ENCODE results near the gene RCAN2. TPM values are rescaled to one million over a fixed set of nuclear protein-coding genes. Genes with fewer than 3 reads are reported as not detected.

RCAN2 gene
- total and polyA plus RNA-seq, 7 donors, result 5.0 to 22.7 (median 9.1) TPM

- Histone ChIP-seq H3K27ac (no peak overlapping the region), H3K9me3 (no peaks in the 10 kb centered on the region), H3K4me3 (no peak overlapping the region), H3K27me3 (no peaks in the 10 kb centered on the region), H3K4me1 (no peaks in the 10 kb centered on the region), H3K36me3 (no peaks in the 10 kb centered on the region)
- 76 to 81% methylated on average over 5 of the region's 5 CpGs for WGBS, 2 donors
- DNase-seq, result no peak
- no peak for TF ChIP-seq POLR2A (IDR thresholded peaks at IDR 0.05)
- TF ChIP-seq EP300 (IDR thresholded peaks at IDR 0.05), result no peak
- no peak for TF ChIP-seq CTCF (IDR thresholded peaks at IDR 0.05)
- no peak for TF ChIP-seq POLR2AphosphoS5 (IDR thresholded peaks at IDR 0.05)
- intact Hi-C loops (cut with DNase I), result no loop called here
These were observed 247.5 kb downstream of the RCAN2 start for GRCh38 chr6:46243754-46244153.

DNA sequence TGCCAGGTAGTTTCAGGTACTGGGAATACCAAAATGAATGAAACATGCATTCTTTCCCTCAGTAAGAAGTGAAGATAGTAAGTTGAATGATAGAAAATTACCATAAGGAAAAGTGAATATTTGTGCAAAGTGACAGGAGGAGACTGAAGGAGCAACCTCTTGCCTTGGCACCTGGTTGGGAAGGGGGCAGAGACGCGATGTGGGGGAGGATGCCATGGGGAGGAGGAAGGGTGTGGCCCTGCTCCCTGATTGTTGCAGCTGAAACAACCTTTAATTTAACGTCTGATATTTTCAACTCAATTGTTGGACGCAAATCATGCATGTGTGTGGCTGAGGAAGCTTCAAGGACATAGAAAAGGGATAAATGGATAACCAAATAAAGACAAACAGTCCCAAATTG lies 248.3 kb downstream of the RCAN2 start:
- H3K27ac ChIP-seq, result no peak overlapping the region
- H3K9me3 ChIP-seq, result no peaks in the 10 kb centered on the region
- no peaks in the 10 kb centered on the region for H3K36me3 ChIP-seq
- no peaks in the 10 kb centered on the region for H3K4me1 ChIP-seq
- no peak for TF ChIP-seq CTCF (IDR thresholded peaks at IDR 0.05)
- TF ChIP-seq POLR2AphosphoS5 (IDR thresholded peaks at IDR 0.05), result no peak
- TF ChIP-seq EP300 (IDR thresholded peaks at IDR 0.05), result no peak
- no peak for TF ChIP-seq POLR2A (IDR thresholded peaks at IDR 0.05)
- no peak overlapping the region for H3K4me3 ChIP-seq
- intact Hi-C loops (cut with DNase I), result no loop called here
- 68 to 91% methylated on average over 4 of the region's 4 CpGs for WGBS, 2 donors
- H3K27me3 ChIP-seq, result no peaks in the 10 kb centered on the region
- no peak for DNase-seq

DNA sequence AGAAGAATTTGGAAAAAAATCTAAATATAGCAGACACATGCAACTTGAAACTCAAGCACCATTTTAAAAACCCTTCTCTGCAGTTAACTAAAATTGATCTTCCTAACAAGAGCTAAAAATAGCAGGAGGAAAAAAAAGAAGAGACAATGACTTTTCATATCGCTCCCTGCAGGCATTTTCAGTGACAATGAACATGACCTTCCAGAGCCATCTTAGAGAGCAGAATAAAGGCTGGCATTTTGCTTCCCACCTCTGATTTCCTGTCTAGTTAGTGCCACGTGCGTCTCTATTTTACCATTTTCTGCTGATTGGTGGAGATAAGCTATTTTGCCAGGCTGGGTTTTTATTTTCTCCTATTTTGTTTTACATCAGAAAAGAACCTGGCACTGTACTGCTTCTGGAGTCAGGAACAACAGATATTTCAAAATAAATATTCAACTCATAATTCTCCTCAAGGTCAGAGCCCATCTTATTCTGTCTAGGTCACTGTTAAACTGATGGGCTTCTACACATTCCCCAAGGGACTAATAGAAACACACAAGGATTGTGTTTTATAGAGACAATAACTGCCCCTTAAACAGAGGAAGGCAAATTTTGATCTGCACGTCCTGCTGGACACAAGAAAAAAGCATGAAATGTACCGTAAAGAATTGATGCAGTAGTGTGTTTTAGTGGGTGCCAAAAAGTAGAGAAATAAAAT lies 250.2 kb downstream of the RCAN2 start:
- H3K27ac ChIP-seq, result no peak overlapping the region
- no peak for DNase-seq
- intact Hi-C loops (cut with DNase I), result no loop called here
- H3K9me3 ChIP-seq, result no peaks in the 10 kb centered on the region
- H3K4me3 ChIP-seq, result no peak overlapping the region
- no peak for TF ChIP-seq CTCF (IDR thresholded peaks at IDR 0.05)
- no peak for TF ChIP-seq POLR2AphosphoS5 (IDR thresholded peaks at IDR 0.05)
- TF ChIP-seq EP300 (IDR thresholded peaks at IDR 0.05), result no peak
- no peak for TF ChIP-seq POLR2A (IDR thresholded peaks at IDR 0.05)
- H3K27me3 ChIP-seq, result no peaks in the 10 kb centered on the region
- H3K36me3 ChIP-seq, result no peaks in the 10 kb centered on the region
- 70 to 89% methylated on average over 5 of the region's 5 CpGs for WGBS, 2 donors
- no peaks in the 10 kb centered on the region for H3K4me1 ChIP-seq

- no peak for DNase-seq
- H3K4me3 ChIP-seq, result no peak overlapping the region
- H3K27me3 ChIP-seq, result no peaks in the 10 kb centered on the region
- H3K27ac ChIP-seq, result no peak overlapping the region
- TF ChIP-seq POLR2A (IDR thresholded peaks at IDR 0.05) (no peak), CTCF (IDR thresholded peaks at IDR 0.05) (no peak), EP300 (IDR thresholded peaks at IDR 0.05) (no peak), POLR2AphosphoS5 (IDR thresholded peaks at IDR 0.05) (no peak)
- no peaks in the 10 kb centered on the region for H3K4me1 ChIP-seq
- intact Hi-C loops (cut with DNase I), result no loop called here
- WGBS, 2 donors, result 78 to 82% methylated on average over 1 of the region's 1 CpG
- no peaks in the 10 kb centered on the region for H3K9me3 ChIP-seq
- H3K36me3 ChIP-seq, result no peaks in the 10 kb centered on the region
These were observed 254.5 kb downstream of the RCAN2 start for GRCh38 chr6:46236752-46237151.

DNA sequence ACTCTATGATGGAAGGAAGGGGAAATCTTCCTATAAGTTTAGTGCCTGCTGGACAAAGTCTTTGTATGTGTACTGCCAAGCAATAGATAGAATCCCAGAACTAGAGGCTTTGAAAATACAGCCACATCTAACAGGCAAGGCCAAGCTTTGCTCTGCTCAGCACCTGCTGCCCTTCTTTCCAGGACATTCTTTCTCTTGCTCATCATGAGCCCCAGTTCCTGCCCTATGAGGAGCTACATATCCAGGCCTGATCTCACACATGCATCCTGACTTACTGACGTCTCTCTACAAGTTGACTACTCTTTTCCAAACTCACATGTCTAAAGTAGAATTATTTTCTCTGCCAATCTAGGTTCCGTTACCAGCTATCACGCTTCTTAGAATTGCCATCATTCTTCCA lies 256.0 kb downstream of the RCAN2 start:
- Histone ChIP-seq H3K9me3 (peaks cover 0 to 5% (median 0%) of the 10 kb centered on the region in 4 donors), H3K27ac (no peak overlapping the region), H3K36me3 (no peaks in the 10 kb centered on the region), H3K4me3 (no peak overlapping the region), H3K4me1 (no peaks in the 10 kb centered on the region), H3K27me3 (no peaks in the 10 kb centered on the region)
- intact Hi-C loops (cut with DNase I), result no loop called here
- DNase-seq, result no peak
- TF ChIP-seq EP300 (IDR thresholded peaks at IDR 0.05) (no peak), POLR2A (IDR thresholded peaks at IDR 0.05) (no peak), POLR2AphosphoS5 (IDR thresholded peaks at IDR 0.05) (no peak), CTCF (IDR thresholded peaks at IDR 0.05) (no peak)
- WGBS, 2 donors, result 95 to 97% methylated on average over 3 of the region's 3 CpGs
